Sigmoid colon (tissue), 7 donors: ENCODE data around the gene MAP2K1. TPM values are rescaled to one million over a fixed set of nuclear protein-coding genes. Genes with fewer than 3 reads are reported as not detected.

ENCODE experiments used
- DNase-seq: peaks from one replicate; pipeline ENCODE4 v3.0.0-alpha.2; 2019
- H3K27ac ChIP-seq, 4 donors: fragments of 200-600 bp; sonication (generic); one replicate each; pipeline ENCODE4 v1.5.1; 2016 to 2019; ENCODE audit warnings: mild to moderate bottlenecking in 1 of 4
- H3K27me3 ChIP-seq, 3 donors: fragments of 200-600 bp; sonication (generic); one replicate each; pipeline ENCODE4 v1.5.1; 2019; ENCODE audit warnings: mild to moderate bottlenecking in 1 of 3
- H3K36me3 ChIP-seq, 4 donors: fragments of 200-600 bp; sonication (generic); one replicate each; pipeline ENCODE4 v1.5.1; 2016 to 2019
- H3K4me1 ChIP-seq, 4 donors: fragments of 200-600 bp; sonication (generic); one replicate each; pipeline ENCODE4 v1.5.1; 2017 to 2019
- H3K4me3 ChIP-seq, 4 donors: fragments of 200-600 bp; sonication (generic); one replicate each; pipeline ENCODE4 v1.5.1; 2017 to 2019; ENCODE audit warnings: mild to moderate bottlenecking in 2 of 4, moderate library complexity in 1 of 4
- H3K9me3 ChIP-seq, 4 donors: fragments of 200-600 bp in 3 of 4; sonication (generic) in 3 of 4; one replicate each; pipeline versions ENCODE4 v1.5.1 to v1.6.1; 2013 to 2019
- CTCF ChIP-seq, 4 experiments: fragments of 450-650 bp in 3 of 4; fragments of 200-600 bp in 1 of 4; IDR thresholded peaks; one replicate each; pipeline ENCODE4 v1.5.1; 2016 to 2019; ENCODE audit warnings: antibody characterized with exemption in 4 of 4, mild to moderate bottlenecking in 3 of 4, moderate library complexity in 2 of 4
- EP300 ChIP-seq, 4 donors: sonication (generic); formaldehyde crosslinking; IDR thresholded peaks; one replicate each; pipeline ENCODE4 v1.6.1; 2017; ENCODE audit warnings: antibody characterized with exemption in 4 of 4
- POLR2A ChIP-seq, 2 donors: fragments of 450-650 bp; IDR thresholded peaks; one replicate each; pipeline ENCODE4 v1.6.1; 2016; ENCODE audit warnings: antibody characterized with exemption in 2 of 2, mild to moderate bottlenecking in 2 of 2, moderate library complexity in 2 of 2
- POLR2AphosphoS5 ChIP-seq, 4 donors: sonication (generic); formaldehyde crosslinking; IDR thresholded peaks; one replicate each; pipeline ENCODE4 v1.6.1; 2017; ENCODE audit warnings: antibody characterized with exemption in 4 of 4
- WGBS, 2 donors: extraction: QIAGEN DNeasy Blood & Tissue Kit; methylation state at CpG; one replicate each; pipeline ENCODE4 v1.1.7; 2013; 5-methylcytosine and 5-hydroxymethylcytosine counted together
- intact Hi-C: fragments of 100-400 bp; cut with DNase I; formaldehyde crosslinking; loops from one replicate; pipeline ENCODE4 v1.15.1; 2023
- polyA plus RNA-seq, 3 donors: library from polyadenylated mRNA; stranded (reverse); fragments of 200-250 nt; gene quantifications; one replicate each; pipeline ENCODE4 v1.2.3, GENCODE V29; 2013
- small RNA-seq, 3 donors: library from RNA; depleted of rRNA; stranded (forward); fragments of <200 nt; gene quantifications; one replicate each; pipeline ENCODE3, GENCODE V24; 2016
- total RNA-seq, 4 donors: library from RNA; depleted of rRNA; stranded (reverse); fragments of >200 nt; gene quantifications; one replicate each; pipeline ENCODE4 v1.1.0, GENCODE V29; 2016
- donor health status: healthy with polysubstance abuse.
- donor health status: Bipolar disorder and iron deficiency.
- donor health status: healthy.

Gene MAP2K1
- total and polyA plus RNA-seq, 7 donors, result 19.8 to 38.8 (median 28.8) TPM

- no peak for DNase-seq
- 94 to 99% methylated on average over 2 of the region's 2 CpGs for WGBS, 2 donors
- Histone ChIP-seq H3K4me1 (no peaks in the 10 kb centered on the region), H3K27ac (no peak overlapping the region), H3K36me3 (peaks cover 0 to 16% (median 0%) of the 10 kb centered on the region in 4 donors), H3K4me3 (no peak overlapping the region), H3K27me3 (no peaks in the 10 kb centered on the region), H3K9me3 (no peaks in the 10 kb centered on the region)
- TF ChIP-seq CTCF (IDR thresholded peaks at IDR 0.05) (no peak), POLR2AphosphoS5 (IDR thresholded peaks at IDR 0.05) (no peak), POLR2A (IDR thresholded peaks at IDR 0.05) (no peak), EP300 (IDR thresholded peaks at IDR 0.05) (no peak)
- intact Hi-C loops, result no loop called here
These were observed 129.2 kb downstream of the MAP2K1 start for GRCh38 chr15:66515901-66516322.

GRCh38 chr15:66523926-66524325, 137.2 kb downstream of the MAP2K1 start:
- no peak for TF ChIP-seq CTCF (IDR thresholded peaks at IDR 0.05)
- no peak for TF ChIP-seq EP300 (IDR thresholded peaks at IDR 0.05)
- no peak for TF ChIP-seq POLR2A (IDR thresholded peaks at IDR 0.05)
- no peak for TF ChIP-seq POLR2AphosphoS5 (IDR thresholded peaks at IDR 0.05)
- Histone ChIP-seq H3K27me3 (no peaks in the 10 kb centered on the region), H3K27ac (no peak overlapping the region), H3K4me1 (no peaks in the 10 kb centered on the region), H3K4me3 (no peak overlapping the region), H3K36me3 (peaks cover 0 to 8% (median 0%) of the 10 kb centered on the region in 4 donors), H3K9me3 (no peaks in the 10 kb centered on the region)
- intact Hi-C loops, result no loop called here
- DNase-seq, result no peak
- 93 to 95% methylated on average over 3 of the region's 3 CpGs for WGBS, 2 donors

- TF ChIP-seq POLR2A (IDR thresholded peaks at IDR 0.05), result no peak
- no peak for TF ChIP-seq EP300 (IDR thresholded peaks at IDR 0.05)
- no peak for TF ChIP-seq POLR2AphosphoS5 (IDR thresholded peaks at IDR 0.05)
- no peak for TF ChIP-seq CTCF (IDR thresholded peaks at IDR 0.05)
- intact Hi-C loops, result no loop called here
- WGBS, 2 donors, result 84 to 92% methylated on average over 4 of the region's 4 CpGs
- Histone ChIP-seq H3K36me3 (peaks cover 0 to 17% (median 1%) of the 10 kb centered on the region in 4 donors), H3K4me3 (no peak overlapping the region), H3K4me1 (no peaks in the 10 kb centered on the region), H3K27me3 (no peaks in the 10 kb centered on the region), H3K9me3 (no peaks in the 10 kb centered on the region), H3K27ac (no peak overlapping the region)
- DNase-seq, result no peak
These were observed 138.1 kb downstream of the MAP2K1 start for GRCh38 chr15:66524838-66525237.

- TF ChIP-seq POLR2AphosphoS5 (IDR thresholded peaks at IDR 0.05), result no peak
- no peak for TF ChIP-seq CTCF (IDR thresholded peaks at IDR 0.05)
- no peak for TF ChIP-seq EP300 (IDR thresholded peaks at IDR 0.05)
- no peak for TF ChIP-seq POLR2A (IDR thresholded peaks at IDR 0.05)
These were observed 148.3 kb downstream of the MAP2K1 start for GRCh38 chr15:66535056-66535455.

More at GRCh38 chr15:66535056-66535455, 148.3 kb downstream of the MAP2K1 start:
- H3K4me3 ChIP-seq, result no peak overlapping the region
- intact Hi-C loops, result no loop called here
- H3K4me1 ChIP-seq, result no peaks in the 10 kb centered on the region
- no peaks in the 10 kb centered on the region for H3K9me3 ChIP-seq
- no peaks in the 10 kb centered on the region for H3K27me3 ChIP-seq
- no peak overlapping the region for H3K27ac ChIP-seq
- H3K36me3 ChIP-seq, result peaks cover 0 to 4% (median under 1%) of the 10 kb centered on the region in 4 donors
- 92 to 93% methylated on average over 9 of the region's 9 CpGs for WGBS, 2 donors
- no peak for DNase-seq

Small RNAs within 50 kb of the gene (small RNA-seq; reads per million reads assigned to genes)
- gene ATP5MFP6, result 0 reads per million in 3 donors
- gene MIR4512, result 0 reads per million in 3 donors
- gene RF00019, result 0 reads per million in 3 donors
- 0 reads per million in 3 donors for gene RF01159
- 2.8 to 5.0 (median 4.0) reads per million in 3 donors for gene SCARNA14
- gene SNORD16, result 0 reads per million in 3 donors
- 0 reads per million in 3 donors for gene SNORD18A
- 0 reads per million in 3 donors for gene SNORD18B
- 0 reads per million in 3 donors for gene SNORD18C

Other genes starting within 250 kb of the MAP2K1 start
- gene MEGF11, start 133.2 kb upstream of the MAP2K1 start, total RNA-seq, result not detected
- under 1 TPM in 1 of 3 donors, not detected in 2; 0.04 TPM for gene MEGF11, start 133.2 kb upstream of the MAP2K1 start, polyA plus RNA-seq
- 10 to 100 TPM; 29.5 to 52.3 (median 40.9) TPM for gene DIS3L, start 93.3 kb upstream of the MAP2K1 start, total RNA-seq
- 10 to 100 TPM in 1 of 3 donors, 1 to 10 TPM in 2; 5.3 to 11.5 (median 6.6) TPM for gene DIS3L, start 93.3 kb upstream of the MAP2K1 start, polyA plus RNA-seq
- gene TIPIN, start 30.2 kb upstream of the MAP2K1 start, total RNA-seq, result 10 to 100 TPM in 1 of 4 donors, 1 to 10 TPM in 3; 1.9 to 10.3 (median 6.1) TPM
- gene TIPIN, start 30.2 kb upstream of the MAP2K1 start, polyA plus RNA-seq, result 1 to 10 TPM; 2.3 to 8.7 (median 2.4) TPM
- 10 to 100 TPM; 16.6 to 65.5 (median 53.3) TPM for gene SNAPC5, start 110.8 kb downstream of the MAP2K1 start, total RNA-seq
- 10 to 100 TPM; 28.5 to 38.6 (median 30.0) TPM for gene SNAPC5, start 110.8 kb downstream of the MAP2K1 start, polyA plus RNA-seq
- gene RPL4, start 117.9 kb downstream of the MAP2K1 start, total RNA-seq, result 1,000 to 10,000 TPM; 2,778 to 9,223 (median 4,574) TPM
- gene RPL4, start 117.9 kb downstream of the MAP2K1 start, polyA plus RNA-seq, result 1,000 to 10,000 TPM; 1,665 to 3,282 (median 2,730) TPM
- gene ZWILCH, start 118.4 kb downstream of the MAP2K1 start, total RNA-seq, result 1 to 10 TPM; 3.1 to 8.2 (median 3.6) TPM
- gene ZWILCH, start 118.4 kb downstream of the MAP2K1 start, polyA plus RNA-seq, result 1 to 10 TPM; 5.8 to 9.3 (median 6.0) TPM
- not detected for gene LCTL, start 179.1 kb downstream of the MAP2K1 start, total RNA-seq
- under 1 TPM in 1 of 3 donors, not detected in 2; 0.01 TPM for gene LCTL, start 179.1 kb downstream of the MAP2K1 start, polyA plus RNA-seq